HL-60 (cell line): ENCODE data around the gene CLRN3.

Experiments
- DNase-seq, 2 experiments: peaks; one replicate each; pipeline ENCODE4 v3.0.0-alpha.2; 2010 to 2020; ENCODE audit warnings: low read depth in 1 of 2, low spot score in 1 of 2
- H3K27ac ChIP-seq: fragments of 250-450 bp; sonication (Bioruptor Pico); replicated peaks from 2 replicates; pipeline ENCODE4 v1.5.1; 2020; ENCODE audit warnings: mild to moderate bottlenecking, moderate library complexity
- H3K27me3 ChIP-seq: fragments of 250-450 bp; sonication (Bioruptor Pico); 2 replicates; pipeline ENCODE4 v1.5.1; 2021; ENCODE audit warnings: mild to moderate bottlenecking, moderate library complexity; ENCODE audit not compliant: insufficient read depth, poor library complexity, severe bottlenecking
- H3K4me3 ChIP-seq: replicated peaks from 2 replicates; pipeline ENCODE4 v1.5.1; 2011; ENCODE audit warnings: mild to moderate bottlenecking, control low read depth, low read length; ENCODE audit not compliant: insufficient read depth
- GABPA ChIP-seq: IDR thresholded peaks from 2 replicates; pipeline ENCODE4 v1.6.1; 2012; ENCODE audit warnings: low read depth
- POLR2AphosphoS5 ChIP-seq: IDR thresholded peaks from 2 replicates; pipeline ENCODE4 v1.6.1; 2012; ENCODE audit warnings: low read depth
- SPI1 ChIP-seq: IDR thresholded peaks from 2 replicates; pipeline ENCODE4 v1.6.1; 2012; ENCODE audit warnings: low read depth, mild to moderate bottlenecking, borderline replicate concordance
- TF ChIP-seq, protein P1 (sequence below): IDR thresholded peaks from one replicate; pipeline ENCODE4 v1.5.1; 2011; ENCODE audit warnings: low read length, control low read depth, inconsistent platforms; ENCODE audit not compliant: insufficient read depth
- TF ChIP-seq, protein P2 (sequence below): IDR thresholded peaks from 2 replicates; pipeline ENCODE4 v1.6.1; 2012; ENCODE audit warnings: low read depth; ENCODE audit not compliant: insufficient replicate concordance

CLRN3 gene

GRCh38 chr10:127875916-127876315 is 16.8 kb downstream of the CLRN3 start:
- DNase-seq: no peak
- no peak overlapping the region for H3K4me3 ChIP-seq
- TF ChIP-seq POLR2AphosphoS5: no peak
- no peak for TF ChIP-seq GABPA
- TF ChIP-seq SPI1: no peak
- no peaks in the 10 kb centered on the region for H3K27me3 ChIP-seq
- H3K27ac ChIP-seq: no peak overlapping the region

DNA sequence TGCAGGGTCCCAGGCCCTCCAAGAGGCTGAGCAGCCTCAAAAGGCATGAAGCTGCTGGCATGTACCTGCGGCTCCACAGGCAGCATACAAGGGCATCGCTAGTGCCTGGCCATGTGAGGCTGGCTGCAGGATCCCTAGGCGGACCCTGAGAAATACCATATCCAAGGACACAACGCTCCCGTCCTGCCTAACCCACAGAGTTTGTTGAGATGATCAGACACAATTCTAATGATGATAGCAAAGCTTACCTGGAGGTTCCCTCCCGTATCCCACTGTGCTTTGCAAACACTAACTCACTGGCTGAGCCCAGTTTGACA is 17.3 kb downstream of the CLRN3 start:
- H3K4me3 ChIP-seq: no peak overlapping the region
- TF ChIP-seq GABPA (no peak), SPI1 (no peak), POLR2AphosphoS5 (no peak)
- TF ChIP-seq, protein P1, sequence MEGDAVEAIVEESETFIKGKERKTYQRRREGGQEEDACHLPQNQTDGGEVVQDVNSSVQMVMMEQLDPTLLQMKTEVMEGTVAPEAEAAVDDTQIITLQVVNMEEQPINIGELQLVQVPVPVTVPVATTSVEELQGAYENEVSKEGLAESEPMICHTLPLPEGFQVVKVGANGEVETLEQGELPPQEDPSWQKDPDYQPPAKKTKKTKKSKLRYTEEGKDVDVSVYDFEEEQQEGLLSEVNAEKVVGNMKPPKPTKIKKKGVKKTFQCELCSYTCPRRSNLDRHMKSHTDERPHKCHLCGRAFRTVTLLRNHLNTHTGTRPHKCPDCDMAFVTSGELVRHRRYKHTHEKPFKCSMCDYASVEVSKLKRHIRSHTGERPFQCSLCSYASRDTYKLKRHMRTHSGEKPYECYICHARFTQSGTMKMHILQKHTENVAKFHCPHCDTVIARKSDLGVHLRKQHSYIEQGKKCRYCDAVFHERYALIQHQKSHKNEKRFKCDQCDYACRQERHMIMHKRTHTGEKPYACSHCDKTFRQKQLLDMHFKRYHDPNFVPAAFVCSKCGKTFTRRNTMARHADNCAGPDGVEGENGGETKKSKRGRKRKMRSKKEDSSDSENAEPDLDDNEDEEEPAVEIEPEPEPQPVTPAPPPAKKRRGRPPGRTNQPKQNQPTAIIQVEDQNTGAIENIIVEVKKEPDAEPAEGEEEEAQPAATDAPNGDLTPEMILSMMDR: no peak
- TF ChIP-seq, protein P2, sequence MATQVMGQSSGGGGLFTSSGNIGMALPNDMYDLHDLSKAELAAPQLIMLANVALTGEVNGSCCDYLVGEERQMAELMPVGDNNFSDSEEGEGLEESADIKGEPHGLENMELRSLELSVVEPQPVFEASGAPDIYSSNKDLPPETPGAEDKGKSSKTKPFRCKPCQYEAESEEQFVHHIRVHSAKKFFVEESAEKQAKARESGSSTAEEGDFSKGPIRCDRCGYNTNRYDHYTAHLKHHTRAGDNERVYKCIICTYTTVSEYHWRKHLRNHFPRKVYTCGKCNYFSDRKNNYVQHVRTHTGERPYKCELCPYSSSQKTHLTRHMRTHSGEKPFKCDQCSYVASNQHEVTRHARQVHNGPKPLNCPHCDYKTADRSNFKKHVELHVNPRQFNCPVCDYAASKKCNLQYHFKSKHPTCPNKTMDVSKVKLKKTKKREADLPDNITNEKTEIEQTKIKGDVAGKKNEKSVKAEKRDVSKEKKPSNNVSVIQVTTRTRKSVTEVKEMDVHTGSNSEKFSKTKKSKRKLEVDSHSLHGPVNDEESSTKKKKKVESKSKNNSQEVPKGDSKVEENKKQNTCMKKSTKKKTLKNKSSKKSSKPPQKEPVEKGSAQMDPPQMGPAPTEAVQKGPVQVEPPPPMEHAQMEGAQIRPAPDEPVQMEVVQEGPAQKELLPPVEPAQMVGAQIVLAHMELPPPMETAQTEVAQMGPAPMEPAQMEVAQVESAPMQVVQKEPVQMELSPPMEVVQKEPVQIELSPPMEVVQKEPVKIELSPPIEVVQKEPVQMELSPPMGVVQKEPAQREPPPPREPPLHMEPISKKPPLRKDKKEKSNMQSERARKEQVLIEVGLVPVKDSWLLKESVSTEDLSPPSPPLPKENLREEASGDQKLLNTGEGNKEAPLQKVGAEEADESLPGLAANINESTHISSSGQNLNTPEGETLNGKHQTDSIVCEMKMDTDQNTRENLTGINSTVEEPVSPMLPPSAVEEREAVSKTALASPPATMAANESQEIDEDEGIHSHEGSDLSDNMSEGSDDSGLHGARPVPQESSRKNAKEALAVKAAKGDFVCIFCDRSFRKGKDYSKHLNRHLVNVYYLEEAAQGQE: no peak
- no peaks in the 10 kb centered on the region for H3K27me3 ChIP-seq
- no peak for DNase-seq
- H3K27ac ChIP-seq: no peak overlapping the region

DNA sequence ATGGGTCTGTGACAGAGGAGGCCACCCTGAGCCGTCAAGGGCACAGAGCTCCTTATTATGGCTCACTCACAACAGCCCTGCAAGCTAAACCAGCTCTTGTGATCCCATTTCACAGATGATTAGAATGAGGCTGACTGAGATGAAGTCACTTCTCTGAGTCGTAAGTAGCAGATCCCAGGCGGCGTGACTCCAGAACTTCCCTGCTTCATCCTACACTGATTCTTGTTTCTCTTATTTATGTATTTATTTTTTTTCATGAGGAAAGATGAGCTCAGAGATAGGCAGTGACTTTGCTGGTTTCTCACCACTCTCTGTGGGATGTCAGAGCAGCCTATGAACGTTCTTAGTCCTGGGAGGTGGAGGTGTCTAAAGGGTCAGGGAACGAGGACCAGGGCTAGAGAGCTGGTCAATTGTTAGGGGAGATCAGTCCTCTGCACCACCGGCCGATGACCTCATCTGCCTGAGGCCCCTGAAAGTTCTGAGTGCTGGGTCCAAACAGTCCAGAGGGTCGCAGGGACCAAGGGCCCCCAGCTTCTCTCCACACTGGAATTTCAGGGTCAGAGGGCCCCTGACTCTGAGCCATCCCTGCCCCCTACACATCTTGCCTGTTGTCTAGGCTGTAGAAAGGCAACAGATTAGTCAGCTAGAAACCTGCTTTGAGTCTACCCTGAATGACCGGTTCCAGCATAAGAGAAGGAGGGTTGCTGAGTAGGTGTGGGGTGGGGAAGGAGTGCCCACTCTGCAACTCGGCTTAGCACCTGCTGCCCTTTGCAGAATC is 17.9 kb downstream of the CLRN3 start:
- no peak for DNase-seq

More for the DNA sequence above, 17.9 kb downstream of the CLRN3 start:
- H3K4me3 ChIP-seq: no peak overlapping the region
- H3K27ac ChIP-seq: no peak overlapping the region
- H3K27me3 ChIP-seq: no peaks in the 10 kb centered on the region
- no peak for TF ChIP-seq POLR2AphosphoS5
- no peak for TF ChIP-seq SPI1
- no peak for TF ChIP-seq GABPA
- TF ChIP-seq, protein P2: no peak
- TF ChIP-seq, protein P1: no peak
